Right lobe of liver (tissue), 6 donors: ENCODE measurements around the gene OSBPL8. TPM values are rescaled to one million over a fixed set of nuclear protein-coding genes. Genes with fewer than 3 reads are reported as not detected.

Source experiments
- ATAC-seq, 4 donors: fragments of 200-7000 bp; cut with Tn5 transposase; one replicate each; pipeline ENCODE4 v1.9.1; 2020; ENCODE audit warnings: mild to moderate bottlenecking in 4 of 4, moderate library complexity in 4 of 4
- DNase-seq, 3 donors: peaks; one replicate each; pipeline ENCODE4 v3.0.0-alpha.2; 2020
- H3K27ac ChIP-seq, 3 donors: fragments of 200-600 bp; one replicate each; pipeline ENCODE4 v1.8.0; 2022
- H3K27me3 ChIP-seq, 2 donors: fragments of 200-600 bp; one replicate each; pipeline ENCODE4 v1.8.0; 2022
- H3K36me3 ChIP-seq, 4 donors: fragments of 200-600 bp; sonication (generic) in 1 of 4; one replicate each; pipeline versions ENCODE4 v1.5.1 to v1.8.0; 2017 to 2022; ENCODE audit warnings: control low read depth in 1 of 4
- H3K4me1 ChIP-seq, 4 donors: fragments of 200-600 bp; sonication (generic) in 1 of 4; one replicate each; pipeline versions ENCODE4 v1.5.1 to v1.8.0; 2017 to 2022; ENCODE audit warnings: control low read depth in 1 of 4
- H3K4me3 ChIP-seq, 3 donors: fragments of 200-600 bp; one replicate each; pipeline ENCODE4 v1.8.0; 2022
- H3K9me3 ChIP-seq, 4 donors: fragments of 200-600 bp; sonication (generic) in 1 of 4; one replicate each; pipeline versions ENCODE4 v1.5.1 to v1.8.0; 2017 to 2022; ENCODE audit warnings: control low read depth in 1 of 4
- POLR2A ChIP-seq: fragments of 450-650 bp; IDR thresholded peaks from one replicate; pipeline ENCODE4 v1.6.1; 2017; ENCODE audit warnings: antibody characterized with exemption, mild to moderate bottlenecking
- WGBS: methylation state at CpG from one replicate; pipeline ENCODE4 v1.1.6; 2018; ENCODE audit warnings: low coverage, low lambda C conversion rate; ENCODE audit not compliant: insufficient coverage; ENCODE audit errors: missing lambda C conversion rate; 5-methylcytosine and 5-hydroxymethylcytosine counted together
- intact Hi-C, 2 donors: fragments of 100-400 bp; cut with DNase I; formaldehyde crosslinking; loops; one replicate each; pipeline versions ENCODE4 v1.11.2 to v1.14.1; 2022
- total RNA-seq, 6 experiments: library from RNA; depleted of rRNA in 2 of 6; stranded (reverse); fragments of >200 nt in 2 of 6; fragmentation: NEBNext Ultra II Directional in 3 of 6; extraction: Animal tissue kit (Norgen Biotek cat#: 25700) in 3 of 6; gene quantifications; one replicate each; pipeline versions ENCODE4 v1.1.0 to v1.2.4, GENCODE V29; 2016 to 2023
- TF ChIP-seq, protein P1 (sequence below), 4 donors: fragments of 200-600 bp in 3 of 4; fragments of 450-650 bp in 1 of 4; IDR thresholded peaks; one replicate each; pipeline versions ENCODE4 v1.5.1 to v1.8.0; 2016 to 2022; ENCODE audit warnings: antibody characterized with exemption in 4 of 4, mild to moderate bottlenecking in 2 of 4
- donor health status: DM: no; HTN: yes; CAD: no.
- donor health status: DM: no; HTN: no; CAD: no.
- donor health status: DM: no; HTN: no; CAD: no.
- donor health status: DM: no; HTN: yes; CAD: no.
- donor health status: DM: no; HTN: yes; CAD: no.

Gene OSBPL8
- total RNA-seq, 6 experiments from 2014 or later: 20.2 to 29.1 (median 24.2) TPM

DNA sequence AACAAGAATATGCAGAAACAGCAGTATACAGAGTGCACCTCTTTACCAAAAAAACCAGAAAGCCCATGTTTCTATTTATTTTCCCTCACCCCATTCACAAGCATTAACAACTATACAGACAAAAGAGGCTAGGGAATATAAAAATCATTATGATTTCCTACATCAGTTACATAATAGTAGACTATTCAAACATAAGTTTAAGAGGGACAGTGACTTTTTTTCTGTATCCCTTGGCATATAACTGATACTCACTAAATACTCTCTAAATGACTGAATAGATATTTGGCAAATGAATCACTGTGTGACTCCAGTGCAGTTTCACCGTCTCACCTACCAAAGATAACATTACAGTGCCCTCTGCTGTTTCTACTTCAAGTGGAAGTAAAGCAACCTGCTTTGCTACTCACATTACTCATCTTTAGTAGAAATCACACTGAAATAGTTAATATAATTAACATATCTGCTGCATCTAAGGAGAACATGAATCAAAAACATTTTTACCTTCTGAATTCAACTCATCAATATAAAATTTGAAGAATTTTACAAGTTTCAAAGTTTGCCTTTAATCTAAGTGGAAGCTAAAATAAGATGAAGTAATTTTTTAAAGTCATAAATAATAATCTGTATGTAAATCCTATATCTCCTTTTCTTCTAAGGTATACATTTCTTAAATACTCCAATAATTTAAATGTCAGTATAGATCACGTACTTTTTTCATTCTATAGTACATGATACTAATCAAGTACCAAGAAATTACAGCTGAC is 103.8 kb downstream of the OSBPL8 start:
- H3K27me3 ChIP-seq: no peaks in the 10 kb centered on the region
- no peak for DNase-seq
- ATAC-seq: peak; percentile 86 to 99 (median 89)
- H3K36me3 ChIP-seq: no peaks in the 10 kb centered on the region
- TF ChIP-seq POLR2A: no peak
- TF ChIP-seq, protein P1, sequence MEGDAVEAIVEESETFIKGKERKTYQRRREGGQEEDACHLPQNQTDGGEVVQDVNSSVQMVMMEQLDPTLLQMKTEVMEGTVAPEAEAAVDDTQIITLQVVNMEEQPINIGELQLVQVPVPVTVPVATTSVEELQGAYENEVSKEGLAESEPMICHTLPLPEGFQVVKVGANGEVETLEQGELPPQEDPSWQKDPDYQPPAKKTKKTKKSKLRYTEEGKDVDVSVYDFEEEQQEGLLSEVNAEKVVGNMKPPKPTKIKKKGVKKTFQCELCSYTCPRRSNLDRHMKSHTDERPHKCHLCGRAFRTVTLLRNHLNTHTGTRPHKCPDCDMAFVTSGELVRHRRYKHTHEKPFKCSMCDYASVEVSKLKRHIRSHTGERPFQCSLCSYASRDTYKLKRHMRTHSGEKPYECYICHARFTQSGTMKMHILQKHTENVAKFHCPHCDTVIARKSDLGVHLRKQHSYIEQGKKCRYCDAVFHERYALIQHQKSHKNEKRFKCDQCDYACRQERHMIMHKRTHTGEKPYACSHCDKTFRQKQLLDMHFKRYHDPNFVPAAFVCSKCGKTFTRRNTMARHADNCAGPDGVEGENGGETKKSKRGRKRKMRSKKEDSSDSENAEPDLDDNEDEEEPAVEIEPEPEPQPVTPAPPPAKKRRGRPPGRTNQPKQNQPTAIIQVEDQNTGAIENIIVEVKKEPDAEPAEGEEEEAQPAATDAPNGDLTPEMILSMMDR (IDR thresholded peaks at IDR 0.05): peak; percentile 53 to 70 (median 64)
- H3K9me3 ChIP-seq: no peaks in the 10 kb centered on the region
- intact Hi-C loops: no loop called here
- H3K4me1 ChIP-seq: no peaks in the 10 kb centered on the region
- WGBS: 47% methylated on average over 2 of the region's 2 CpGs
- no peak overlapping the region for H3K27ac ChIP-seq
- no peak overlapping the region for H3K4me3 ChIP-seq

DNA sequence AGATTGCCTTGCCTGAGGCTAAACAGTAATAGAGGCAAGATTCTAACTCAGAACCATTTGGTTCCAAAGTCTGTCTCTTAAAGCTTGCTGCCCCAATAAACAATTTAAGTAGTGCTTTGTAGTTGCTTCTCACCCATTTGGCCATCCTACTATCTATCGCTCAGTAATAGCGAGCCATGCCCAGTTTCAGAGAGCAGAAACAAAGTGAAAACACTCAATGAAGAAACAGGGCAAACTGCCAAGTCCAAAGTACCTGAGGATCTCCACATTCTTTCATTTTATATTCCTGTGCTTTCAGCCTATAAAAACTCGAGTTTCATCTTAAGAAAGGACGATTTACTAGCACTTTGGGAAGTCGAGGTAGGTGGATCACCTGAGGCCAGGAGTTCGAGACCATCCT is 108.0 kb downstream of the OSBPL8 start:
- no peaks in the 10 kb centered on the region for H3K4me1 ChIP-seq
- DNase-seq (peak in 1 of 3 donors; percentile 59), ATAC-seq (peak; percentile 59 to 86 (median 78))
- H3K4me3 ChIP-seq: no peak overlapping the region
- WGBS: 36% methylated on average over 4 of the region's 6 CpGs
- no peak overlapping the region for H3K27ac ChIP-seq
- no peaks in the 10 kb centered on the region for H3K9me3 ChIP-seq
- intact Hi-C loops: no loop called here
- no peaks in the 10 kb centered on the region for H3K36me3 ChIP-seq
- TF ChIP-seq, protein P1 (IDR thresholded peaks at IDR 0.05): no peak
- TF ChIP-seq POLR2A: no peak
- H3K27me3 ChIP-seq: no peaks in the 10 kb centered on the region

DNA sequence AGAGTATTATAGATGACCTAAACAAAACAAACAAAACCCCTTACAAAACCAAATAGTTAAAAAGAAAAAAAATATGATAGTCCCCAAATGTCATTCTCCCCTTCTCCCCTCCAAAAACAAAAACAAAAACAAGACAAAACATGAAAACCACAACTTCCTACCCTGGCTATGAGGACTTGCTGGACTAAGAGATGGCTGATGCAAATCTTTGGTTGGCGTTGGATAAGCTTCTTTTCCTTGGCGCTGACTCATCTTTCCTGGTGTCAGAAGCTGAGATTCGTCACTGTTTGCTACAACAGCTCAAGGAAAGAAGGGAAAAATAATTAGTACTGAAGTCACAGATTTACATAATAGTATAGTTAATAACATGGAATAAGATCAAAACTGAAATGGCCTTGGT is 108.9 kb downstream of the OSBPL8 start:
- TF ChIP-seq, protein P1 (IDR thresholded peaks at IDR 0.05): no peak
- ATAC-seq (no peak), DNase-seq (no peak)
- H3K27ac ChIP-seq: no peak overlapping the region
- H3K4me1 ChIP-seq: no peaks in the 10 kb centered on the region
- no peaks in the 10 kb centered on the region for H3K36me3 ChIP-seq
- H3K9me3 ChIP-seq: no peaks in the 10 kb centered on the region
- 71% methylated on average over 3 of the region's 3 CpGs for WGBS
- intact Hi-C loops: no loop called here
- no peaks in the 10 kb centered on the region for H3K27me3 ChIP-seq
- no peak overlapping the region for H3K4me3 ChIP-seq

DNA sequence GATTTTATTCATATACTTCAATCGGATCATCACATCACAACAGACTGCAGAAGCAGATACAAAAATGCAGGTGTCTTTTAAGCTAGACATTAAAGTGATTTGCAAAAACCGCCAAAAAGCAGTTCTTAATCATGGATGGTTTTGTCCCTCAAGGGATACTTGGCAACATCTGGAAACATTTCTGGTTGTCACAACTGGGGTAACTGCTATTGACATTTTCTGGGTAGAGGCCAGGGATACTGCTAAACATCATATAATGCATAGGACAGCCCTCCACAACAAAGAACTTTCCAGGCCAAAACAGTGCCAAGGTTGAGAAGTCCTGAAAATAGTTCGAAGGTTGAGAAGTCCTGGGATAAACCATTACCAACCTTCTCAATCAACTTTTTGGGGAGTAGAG is 109.6 kb downstream of the OSBPL8 start:
- Histone ChIP-seq H3K27me3 (no peaks in the 10 kb centered on the region), H3K4me3 (no peak overlapping the region), H3K27ac (no peak overlapping the region), H3K9me3 (no peaks in the 10 kb centered on the region), H3K36me3 (no peaks in the 10 kb centered on the region), H3K4me1 (no peaks in the 10 kb centered on the region)
- intact Hi-C loops: no loop called here
- TF ChIP-seq POLR2A: no peak
- TF ChIP-seq, protein P1 (IDR thresholded peaks at IDR 0.05): no peak
- WGBS: 100% methylated on average over 3 of the region's 3 CpGs
- no peak for ATAC-seq
- DNase-seq: no peak
